ENCODE data around the gene OR6C76.

Gene OR6C76

GRCh38 chr12:55469291-55469690 lies 43.2 kb downstream of the OR6C76 start:
- DNase-seq (ENCODE audit: low read depth in 3 of 3): no peak

- no peak for DNase-seq (ENCODE audit: low read depth in 3 of 3)
Measured at GRCh38 chr12:55470088-55470829, 44.2 kb downstream of the OR6C76 start, which contains the start of gene OR6C70. OR6C70 (minus strand) TSS chr12:55470138; CDS start chr12:55470138, 0 bp downstream.

- DNase-seq (ENCODE audit: low read depth in 3 of 3): no peak
Measured at GRCh38 chr12:55472264-55472663, 46.2 kb downstream of the OR6C76 start.
